Hematopoietic multipotent progenitor cell treated with erythropoietin and hydrocortisone succinate and interleukin-3 and kit ligand, for 15 days (in vitro differentiated cells): ENCODE data around the gene GALNT5.
A peak's percentile ranks its signal among the peaks of the same experiment; 100 is the strongest.
"Not testable (repeated sequence)": the region's sequence is repeated elsewhere in the genome, so short reads cannot be mapped to it uniquely, and the experiment has no call there.

Experiments used
- DNase-seq: peaks from one replicate; pipeline ENCODE4 v3.0.0-alpha.2; 2015; ENCODE audit warnings: low spot score

GALNT5 gene, protein sequence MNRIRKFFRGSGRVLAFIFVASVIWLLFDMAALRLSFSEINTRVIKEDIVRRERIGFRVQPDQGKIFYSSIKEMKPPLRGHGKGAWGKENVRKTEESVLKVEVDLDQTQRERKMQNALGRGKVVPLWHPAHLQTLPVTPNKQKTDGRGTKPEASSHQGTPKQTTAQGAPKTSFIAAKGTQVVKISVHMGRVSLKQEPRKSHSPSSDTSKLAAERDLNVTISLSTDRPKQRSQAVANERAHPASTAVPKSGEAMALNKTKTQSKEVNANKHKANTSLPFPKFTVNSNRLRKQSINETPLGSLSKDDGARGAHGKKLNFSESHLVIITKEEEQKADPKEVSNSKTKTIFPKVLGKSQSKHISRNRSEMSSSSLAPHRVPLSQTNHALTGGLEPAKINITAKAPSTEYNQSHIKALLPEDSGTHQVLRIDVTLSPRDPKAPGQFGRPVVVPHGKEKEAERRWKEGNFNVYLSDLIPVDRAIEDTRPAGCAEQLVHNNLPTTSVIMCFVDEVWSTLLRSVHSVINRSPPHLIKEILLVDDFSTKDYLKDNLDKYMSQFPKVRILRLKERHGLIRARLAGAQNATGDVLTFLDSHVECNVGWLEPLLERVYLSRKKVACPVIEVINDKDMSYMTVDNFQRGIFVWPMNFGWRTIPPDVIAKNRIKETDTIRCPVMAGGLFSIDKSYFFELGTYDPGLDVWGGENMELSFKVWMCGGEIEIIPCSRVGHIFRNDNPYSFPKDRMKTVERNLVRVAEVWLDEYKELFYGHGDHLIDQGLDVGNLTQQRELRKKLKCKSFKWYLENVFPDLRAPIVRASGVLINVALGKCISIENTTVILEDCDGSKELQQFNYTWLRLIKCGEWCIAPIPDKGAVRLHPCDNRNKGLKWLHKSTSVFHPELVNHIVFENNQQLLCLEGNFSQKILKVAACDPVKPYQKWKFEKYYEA

DNA sequence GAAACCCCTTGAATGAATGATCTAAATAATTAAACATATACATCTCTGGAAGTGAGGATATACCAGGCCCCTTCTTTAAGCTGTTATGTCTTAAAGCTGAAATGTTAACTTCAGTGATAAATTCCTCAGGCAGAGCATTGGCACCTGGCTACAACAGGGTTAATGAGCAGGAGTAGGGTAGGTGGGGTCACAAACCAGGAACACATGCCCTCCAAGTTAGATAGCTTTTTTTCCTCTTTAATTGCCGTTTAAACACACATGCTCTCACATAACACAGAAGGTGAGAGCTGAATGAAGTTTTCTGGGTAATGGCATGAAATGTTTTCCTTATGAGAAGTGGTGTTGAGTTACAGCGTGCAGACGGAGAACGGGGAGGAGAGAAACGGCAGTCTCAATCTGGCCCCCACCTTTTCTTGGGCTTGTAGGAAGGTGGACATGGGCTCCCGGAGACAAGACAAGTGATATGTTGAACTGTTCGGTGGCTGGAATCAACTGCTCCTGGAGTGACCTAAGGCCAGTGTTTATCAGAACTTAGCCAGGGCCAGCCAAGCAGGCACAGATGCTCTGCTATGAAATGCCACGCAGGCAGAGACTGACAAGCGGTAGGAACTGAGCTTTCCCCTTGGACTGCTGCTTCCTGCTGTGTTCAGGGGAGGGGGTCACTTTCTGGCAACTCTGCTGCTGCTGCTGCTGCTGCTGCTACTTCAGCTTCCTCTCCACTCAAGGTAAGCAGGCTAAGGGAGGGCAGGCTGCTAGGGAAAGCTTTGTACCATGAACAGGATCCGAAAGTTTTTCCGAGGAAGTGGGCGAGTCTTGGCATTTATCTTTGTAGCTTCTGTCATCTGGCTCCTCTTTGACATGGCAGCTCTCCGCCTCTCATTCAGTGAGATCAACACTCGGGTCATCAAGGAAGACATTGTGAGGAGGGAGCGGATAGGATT lies at the start of gene GALNT5:
Gene GALNT5, plus strand, starts transcription at position 394 of the 941 bp plus-strand sequence. Its CDS starts 378 bp downstream, at position 772.
- DNase-seq: peak; percentile 81

DNA sequence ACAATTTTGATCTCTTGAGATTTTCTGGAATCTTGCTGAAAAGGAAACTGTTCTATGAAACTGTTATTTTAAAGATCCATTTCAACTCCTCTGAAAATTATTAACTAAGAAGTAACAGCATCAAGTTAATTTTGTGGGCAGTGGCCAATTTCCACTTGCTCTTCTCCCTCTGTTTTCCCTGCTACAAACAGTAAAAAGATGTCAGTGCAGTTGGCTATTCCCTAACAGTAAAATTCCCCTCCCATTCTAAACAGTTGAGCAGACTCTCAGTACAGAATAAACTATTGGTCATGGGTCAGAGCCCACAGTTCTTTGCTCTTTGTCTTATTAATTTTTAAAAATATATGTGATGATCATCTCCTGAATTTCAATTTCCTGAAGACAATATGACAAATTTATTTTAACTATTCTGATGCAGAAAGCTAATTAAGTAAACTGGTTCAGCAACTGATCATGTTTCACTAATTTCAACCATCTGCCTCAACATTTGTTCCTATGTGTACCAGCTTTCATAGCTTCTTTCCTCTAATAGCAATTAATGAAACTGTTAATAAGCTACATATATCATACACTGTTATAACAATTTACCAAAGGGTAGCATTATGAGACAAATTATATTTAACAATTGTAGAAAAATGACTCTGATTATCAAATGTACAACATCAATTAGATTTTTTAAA lies 41.1 kb upstream of the GALNT5 start:
- DNase-seq: no peak

DNA sequence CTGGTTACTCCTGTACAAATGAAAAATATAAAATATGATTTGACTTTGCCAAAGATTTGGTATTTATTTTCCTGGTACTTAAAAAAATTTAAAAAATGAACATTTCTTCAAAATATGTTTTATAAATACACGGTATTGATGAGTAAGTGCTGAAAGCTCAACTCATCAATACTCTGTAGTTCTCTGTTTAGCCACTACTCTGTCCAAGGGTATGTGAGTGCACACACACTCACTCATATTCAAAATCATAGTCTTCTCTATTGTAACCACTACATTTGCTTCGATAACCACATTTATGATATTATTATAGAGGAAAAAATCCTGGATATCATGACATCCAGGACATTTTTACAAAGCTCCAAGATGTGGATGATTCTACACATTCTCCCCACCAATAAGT lies 40.1 kb upstream of the GALNT5 start:
- no peak for DNase-seq

DNA sequence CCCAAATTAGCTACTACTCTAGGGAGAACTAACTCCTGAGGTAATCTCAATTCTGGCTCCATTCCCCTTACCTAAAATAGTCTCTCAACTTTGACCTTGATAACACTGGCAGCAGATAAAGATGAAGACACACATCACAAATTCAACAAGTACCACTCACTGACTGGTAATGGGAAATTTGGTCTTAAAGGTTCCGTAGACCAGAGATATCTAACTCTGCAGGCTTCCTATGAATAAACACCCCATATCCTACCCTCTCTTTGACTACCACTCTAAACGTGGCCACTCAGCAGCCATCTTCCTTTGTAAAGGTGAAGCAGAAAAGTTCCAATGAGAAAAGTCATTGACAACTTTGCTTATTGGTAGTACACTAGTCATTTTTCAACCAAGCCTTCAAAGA lies 38.6 kb upstream of the GALNT5 start:
- no peak for DNase-seq

DNA sequence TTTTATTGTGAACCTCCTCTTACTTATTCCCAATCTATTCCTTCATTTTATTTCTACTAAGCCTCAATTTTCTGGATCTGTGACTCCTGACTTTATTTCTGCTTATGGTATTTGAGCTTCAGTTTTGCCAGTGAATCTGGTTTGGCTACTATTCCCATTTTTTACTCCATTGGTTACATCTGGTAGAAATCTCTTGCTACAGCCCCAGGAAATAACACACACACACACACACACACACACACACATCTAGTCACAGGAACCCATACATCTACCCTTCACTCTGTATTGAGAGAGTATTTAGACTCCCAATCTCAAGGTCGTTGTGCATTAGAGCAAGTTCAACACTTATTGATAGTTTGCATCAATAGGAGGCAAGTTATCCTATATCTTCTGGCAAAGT lies 37.0 kb upstream of the GALNT5 start:
- no peak for DNase-seq

DNA sequence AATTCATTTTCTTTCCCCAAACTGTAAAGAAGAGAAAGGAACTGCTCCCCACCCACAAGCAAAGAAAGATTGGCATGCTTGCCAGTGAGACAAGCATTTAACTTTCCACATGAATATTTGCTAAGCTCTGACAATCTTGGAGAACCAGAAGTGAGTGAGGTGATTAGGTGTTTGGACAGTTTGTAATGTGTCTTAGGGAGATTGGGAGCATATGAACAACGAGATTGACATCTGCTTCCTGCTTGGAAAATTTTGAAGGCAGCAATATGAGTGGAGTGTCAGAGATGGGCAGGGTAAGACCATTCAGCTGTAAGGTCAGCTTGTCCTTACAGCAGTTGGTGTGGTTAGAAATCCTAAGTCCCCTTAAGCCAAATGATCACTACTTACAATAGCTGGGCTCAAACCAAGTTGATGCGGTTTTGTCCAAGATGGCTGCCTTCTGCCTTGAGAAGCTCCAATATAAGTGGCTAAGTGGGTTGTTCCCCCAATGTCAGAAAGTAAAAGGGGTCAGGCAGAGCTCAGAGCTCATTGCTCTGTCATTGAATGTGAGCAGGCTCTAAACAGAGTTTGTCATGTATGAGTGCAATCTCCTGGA lies 36.0 kb upstream of the GALNT5 start:
- DNase-seq: no peak

DNA sequence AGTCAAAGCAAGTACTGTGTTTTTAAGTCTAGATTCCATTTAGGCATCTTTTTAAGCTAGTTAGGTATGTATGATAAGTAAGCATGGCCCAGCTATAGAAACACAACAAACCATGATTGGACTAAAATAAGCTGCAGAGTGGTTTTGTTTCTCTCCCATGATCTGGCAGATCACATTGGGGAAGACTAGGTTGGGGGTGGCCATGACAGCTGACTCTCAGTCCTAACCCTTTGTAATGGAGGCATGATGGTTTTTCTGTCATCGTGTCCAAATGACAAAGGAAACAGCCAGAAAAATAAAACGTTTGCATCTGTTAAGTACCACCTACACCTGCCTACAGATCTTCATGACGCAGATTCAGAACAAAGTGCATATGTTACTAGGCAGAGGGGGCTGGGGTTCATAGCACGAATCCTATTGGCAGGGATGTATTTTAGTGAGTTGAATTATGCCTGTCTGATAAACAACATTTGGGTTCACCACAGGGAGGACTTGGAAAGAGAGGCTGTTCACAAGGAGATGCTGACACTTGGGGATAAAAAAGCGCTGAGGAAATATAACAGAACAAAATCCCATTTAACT lies 33.8 kb upstream of the GALNT5 start:
- no peak for DNase-seq

DNA sequence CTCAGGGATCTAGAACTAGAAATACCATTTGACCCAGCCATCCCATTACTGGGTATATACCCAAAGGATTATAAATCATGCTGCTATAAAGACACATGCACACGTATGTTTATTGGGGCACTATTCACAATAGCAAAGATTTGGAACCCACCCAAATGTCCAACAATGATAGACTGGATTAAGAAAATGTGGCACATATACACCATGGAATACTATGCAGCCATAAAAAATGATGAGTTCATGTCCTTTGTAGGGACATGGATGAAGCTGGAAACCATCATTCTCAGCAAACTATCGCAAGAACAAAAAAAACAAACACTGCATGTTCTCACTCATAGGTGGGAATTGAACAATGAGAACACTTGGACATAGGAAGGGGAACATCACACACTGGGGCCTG lies 33.1 kb upstream of the GALNT5 start:
- not testable (repeated sequence) for DNase-seq

DNA sequence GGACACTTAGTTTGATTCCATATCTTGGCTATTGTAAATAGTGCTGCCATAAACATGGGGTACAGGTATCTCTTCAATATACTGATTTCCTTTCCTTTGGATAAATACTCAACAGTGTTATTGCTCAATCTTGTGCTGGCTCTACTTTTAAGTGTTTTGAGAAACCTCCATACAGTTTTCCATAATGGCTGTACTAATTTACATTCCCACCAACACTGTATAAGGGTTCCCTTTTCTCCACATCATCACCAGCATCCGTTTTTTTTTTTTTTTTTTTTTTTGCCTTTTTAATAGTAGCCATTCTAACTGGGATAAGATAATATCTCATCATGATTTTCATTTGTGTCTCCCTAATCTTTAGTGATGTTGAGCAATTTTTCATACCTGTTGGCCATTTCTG lies 29.9 kb upstream of the GALNT5 start:
- DNase-seq: no peak

DNA sequence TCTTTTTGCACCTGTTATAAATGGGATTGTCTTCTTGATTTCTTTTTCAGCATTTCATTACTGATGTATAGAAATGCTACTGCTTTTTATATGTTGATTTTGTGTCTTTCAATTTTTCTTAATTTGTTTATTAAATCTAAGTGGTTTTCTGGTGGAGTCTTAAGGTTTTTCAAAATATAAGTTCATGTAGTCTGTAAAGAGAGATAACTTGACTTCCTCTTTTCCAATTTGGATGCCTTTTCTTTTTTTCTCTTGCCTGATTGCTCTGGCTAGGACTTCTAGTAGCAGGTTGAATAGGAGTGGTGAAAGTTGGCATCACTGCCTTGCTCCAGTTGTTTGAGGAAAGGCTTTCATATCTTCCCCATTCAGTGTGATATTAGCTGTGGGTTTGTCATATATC lies 28.6 kb upstream of the GALNT5 start:
- no peak for DNase-seq

DNA sequence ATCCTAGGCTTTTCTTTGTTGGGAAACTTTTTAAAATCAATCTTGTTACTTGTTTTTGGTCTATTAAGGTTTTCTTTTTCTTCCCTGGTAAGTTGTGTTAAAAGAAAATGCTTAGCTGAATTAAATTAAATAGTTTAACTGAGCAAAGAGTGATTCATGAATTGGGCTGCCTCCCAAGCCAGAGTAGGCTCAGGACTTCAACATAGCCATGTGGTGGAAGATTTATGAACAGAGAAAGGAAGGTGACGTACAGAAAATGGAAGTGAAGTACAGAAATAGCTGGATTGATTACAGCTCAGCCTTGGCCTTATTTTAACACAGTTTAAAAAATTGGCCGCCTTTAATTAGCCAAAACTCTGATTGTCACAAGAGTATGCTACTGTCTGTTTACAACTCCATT lies 27.9 kb upstream of the GALNT5 start:
- no peak for DNase-seq

DNA sequence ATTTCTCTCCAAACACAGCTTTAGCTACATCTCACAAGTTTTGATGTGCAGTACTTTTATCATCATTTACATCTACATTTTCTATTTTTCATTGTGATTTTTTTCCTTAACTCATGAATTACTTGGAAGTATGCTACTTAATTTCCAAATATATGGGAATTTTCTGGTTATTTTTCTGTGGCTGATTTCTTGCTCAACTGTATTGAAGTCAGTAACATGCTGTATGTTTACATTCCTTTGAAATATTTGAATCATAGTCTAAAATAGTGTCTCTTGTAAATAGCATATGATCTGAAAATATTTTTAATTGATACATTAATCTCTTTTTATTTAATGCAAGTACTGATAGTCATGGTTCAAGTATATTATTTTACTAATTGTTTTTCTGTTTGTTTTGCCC lies 26.0 kb upstream of the GALNT5 start:
- no peak for DNase-seq

DNA sequence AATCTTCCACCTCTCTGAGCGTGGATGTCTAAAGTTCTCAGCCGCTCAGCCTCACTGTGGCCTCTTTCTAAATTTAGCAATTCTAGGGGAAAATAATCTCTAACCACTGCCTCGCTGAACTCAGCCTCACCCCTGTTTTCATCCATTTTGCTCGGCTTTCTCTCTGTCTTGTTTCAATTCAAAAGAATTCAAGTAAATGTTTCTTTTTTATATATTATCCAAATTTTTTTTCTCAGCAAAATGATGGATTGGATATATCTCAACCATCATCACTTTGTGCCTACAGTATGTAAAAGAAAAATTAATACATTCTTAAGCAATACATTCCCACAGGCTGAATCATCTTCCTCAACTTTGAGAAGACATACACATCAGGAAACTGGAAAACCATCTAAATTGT lies 24.0 kb upstream of the GALNT5 start:
- DNase-seq: no peak

DNA sequence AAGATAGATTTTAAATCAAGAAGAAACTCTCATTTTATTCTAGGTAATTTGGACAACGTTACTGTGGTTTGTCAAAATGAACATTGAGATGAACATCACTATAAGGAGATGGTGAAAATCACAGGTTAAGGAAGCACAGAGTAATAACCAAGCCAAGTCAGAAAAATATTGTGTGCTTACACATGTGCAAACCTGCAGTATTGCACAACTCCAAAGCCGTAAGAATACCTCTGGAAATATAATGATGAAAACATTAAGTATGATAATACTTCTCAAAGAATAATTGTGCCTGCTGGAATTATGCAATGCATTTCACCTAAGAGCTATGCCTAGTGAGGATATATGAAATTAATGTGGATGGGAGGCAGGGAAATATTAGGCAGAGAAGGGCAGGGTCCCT lies 21.1 kb upstream of the GALNT5 start:
- no peak for DNase-seq

DNA sequence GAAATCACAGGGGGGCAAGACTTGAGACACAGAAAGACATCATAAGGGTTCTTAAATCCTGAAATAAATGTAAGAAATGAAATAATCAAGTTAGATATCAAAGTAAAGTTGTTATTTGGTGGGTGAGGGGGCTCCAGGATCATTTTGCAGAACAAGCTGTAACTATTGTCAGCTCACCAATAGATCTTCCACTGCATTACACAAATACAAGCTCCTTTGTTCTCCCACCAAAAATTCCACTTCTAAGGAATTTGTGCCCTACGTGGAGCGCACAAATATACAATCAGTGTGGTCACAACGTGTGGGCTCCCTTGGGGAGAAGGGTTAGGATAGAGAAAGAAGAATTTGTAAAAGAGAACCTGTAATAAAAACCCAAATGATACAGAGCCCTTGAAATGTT lies 19.2 kb upstream of the GALNT5 start:
- DNase-seq: no peak

DNA sequence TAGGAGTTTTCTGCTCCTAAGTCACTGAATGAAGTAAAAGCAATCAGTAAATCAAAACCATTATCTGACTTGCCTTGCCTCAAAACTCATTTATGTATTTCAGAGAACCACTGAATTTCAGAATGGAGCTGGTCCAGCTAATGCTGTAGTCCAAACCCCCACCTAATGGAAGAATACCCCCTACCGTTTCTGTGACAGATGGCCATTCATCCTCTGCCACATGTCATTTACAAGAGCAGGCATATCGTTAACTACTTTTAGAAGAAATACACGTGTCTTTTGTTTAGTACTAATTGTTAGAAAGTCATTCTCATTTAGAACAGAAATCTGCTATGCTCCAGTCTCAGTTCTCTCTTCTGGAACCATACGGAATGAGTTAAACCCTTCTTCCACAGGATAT lies 12.8 kb upstream of the GALNT5 start:
- no peak for DNase-seq

DNA sequence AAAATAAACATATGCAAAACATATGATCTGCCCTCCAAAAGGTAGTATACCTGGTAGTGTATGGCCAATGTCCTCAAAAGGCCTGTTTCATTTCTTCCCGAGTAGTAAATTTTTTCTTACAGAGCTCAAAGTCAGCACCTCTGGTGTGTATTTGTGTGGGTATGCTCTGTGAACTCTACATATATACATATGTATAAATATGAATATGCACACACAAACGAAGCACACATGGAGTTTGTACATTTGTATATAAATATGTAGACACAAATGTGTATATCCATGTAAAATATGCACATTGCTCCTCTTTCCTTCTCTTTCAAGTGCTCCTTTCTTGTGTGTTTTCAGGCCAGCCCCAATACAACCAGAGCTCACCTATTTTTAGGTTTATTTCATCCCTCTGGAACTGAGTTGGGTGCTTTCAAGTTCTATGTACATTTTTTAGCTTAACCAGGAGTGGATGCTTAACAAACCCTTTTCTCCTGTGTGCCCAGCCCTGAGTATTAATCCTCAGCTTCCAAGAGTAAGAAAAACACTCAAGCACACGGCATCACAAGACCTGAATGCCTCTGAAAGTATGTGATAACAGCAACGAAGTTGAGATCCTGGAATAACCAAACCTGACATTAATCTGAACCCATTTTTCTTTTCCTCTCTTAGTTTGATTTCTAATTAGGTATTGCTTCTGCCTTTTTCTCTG lies 12.2 kb upstream of the GALNT5 start:
- no peak for DNase-seq

DNA sequence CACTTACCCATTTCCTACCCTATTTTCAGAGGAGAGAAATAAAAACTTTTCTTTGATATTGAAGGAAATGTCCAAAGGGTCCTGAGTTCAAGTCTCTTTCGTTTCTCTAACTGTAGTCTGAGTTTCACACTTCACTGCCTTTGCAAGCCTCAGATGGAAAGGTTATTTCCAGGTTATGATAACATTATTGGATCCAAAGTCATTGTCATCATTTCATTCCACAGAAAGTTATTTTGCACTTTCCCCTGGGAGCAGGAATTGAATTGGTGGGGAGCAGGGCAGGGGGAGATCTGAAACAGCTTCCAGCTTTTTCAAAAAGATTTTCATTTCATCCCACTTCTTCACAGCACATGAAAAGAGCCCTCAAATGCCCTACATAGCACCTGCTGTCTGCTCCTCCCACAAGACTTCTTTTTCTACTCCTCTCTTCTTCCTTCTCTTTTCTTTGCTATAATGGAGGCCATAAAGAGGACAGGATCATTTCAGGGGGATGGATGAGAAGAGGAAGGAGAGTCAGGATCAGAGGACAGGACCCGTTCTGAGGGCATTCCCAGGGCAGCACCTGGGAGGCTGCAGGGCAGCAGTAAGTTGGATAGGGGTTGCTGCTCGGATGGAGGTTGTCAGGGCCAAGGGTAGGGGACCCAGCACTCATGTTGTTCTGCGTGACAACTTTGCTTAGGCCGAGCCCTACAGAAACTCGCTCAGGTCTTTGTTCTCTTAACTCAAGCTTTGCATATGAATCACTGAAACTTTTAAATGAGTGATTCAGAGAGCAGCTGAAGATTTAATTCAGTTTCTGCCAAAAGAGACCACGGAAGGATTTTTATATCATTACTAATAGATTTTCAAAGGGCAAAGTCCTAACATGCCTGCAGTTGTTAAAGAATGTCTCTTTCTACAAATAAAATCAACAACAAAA lies 11.4 kb upstream of the GALNT5 start:
- no peak for DNase-seq
